Loucy (cell line): ENCODE results near the gene NID2.

Experiments used
- H2AFZ ChIP-seq: fragments of 200-600 bp; sonication (generic); 2 replicates; pipeline ENCODE4 v1.6.0; 2016; ENCODE audit warnings: antibody characterized with exemption, mild to moderate bottlenecking, low read length, moderate library complexity
- H3F3A ChIP-seq: fragments of 200-600 bp; 2 replicates; pipeline ENCODE4 v1.6.0; 2016; ENCODE audit warnings: antibody characterized with exemption, low read depth, mild to moderate bottlenecking
- H3K27me3 ChIP-seq: fragments of 200-600 bp; sonication (generic); 2 replicates; pipeline ENCODE4 v1.6.1; 2014; ENCODE audit warnings: low read length, mild to moderate bottlenecking; ENCODE audit not compliant: insufficient read depth, poor library complexity, severe bottlenecking
- H3K36me3 ChIP-seq: fragments of 200-600 bp; sonication (generic); 2 replicates; pipeline ENCODE4 v1.6.1; 2016; ENCODE audit warnings: low read length; ENCODE audit not compliant: insufficient read depth
- H3K4me1 ChIP-seq: fragments of 200-600 bp; sonication (generic); 2 replicates; pipeline ENCODE4 v1.5.1; 2014; ENCODE audit warnings: low read length, mild to moderate bottlenecking; ENCODE audit not compliant: insufficient read depth, poor library complexity, severe bottlenecking
- H3K4me2 ChIP-seq: fragments of 200-600 bp; sonication (generic); 2 replicates; pipeline ENCODE4 v1.6.0; 2014; ENCODE audit warnings: antibody characterized with exemption, low read length, low read depth, mild to moderate bottlenecking; ENCODE audit not compliant: poor library complexity, severe bottlenecking
- H3K4me3 ChIP-seq: fragments of 200-600 bp; sonication (generic); 2 replicates; pipeline ENCODE4 v1.5.1; 2014; ENCODE audit warnings: low read length, mild to moderate bottlenecking, mixed read lengths; ENCODE audit not compliant: poor library complexity, severe bottlenecking
- H3K79me2 ChIP-seq: fragments of 200-600 bp; sonication (generic); 2 replicates; pipeline ENCODE4 v1.6.1; 2014; ENCODE audit warnings: low read length; ENCODE audit not compliant: insufficient read depth
- H3K9ac ChIP-seq: fragments of 200-600 bp; sonication (generic); 2 replicates; pipeline ENCODE4 v1.6.0; 2014; ENCODE audit warnings: mild to moderate bottlenecking, low read depth, low read length, moderate library complexity; ENCODE audit not compliant: poor library complexity, severe bottlenecking
- H3K9me2 ChIP-seq: fragments of 200-600 bp; sonication (generic); replicated peaks from 2 replicates; pipeline ENCODE4 v1.6.1; 2016; ENCODE audit warnings: low read depth, low read length, mixed read lengths
- H3K9me3 ChIP-seq: fragments of 200-600 bp; sonication (generic); 2 replicates; pipeline ENCODE4 v1.6.1; 2014; ENCODE audit warnings: mild to moderate bottlenecking, antibody characterized with exemption, low read length, low read depth; ENCODE audit not compliant: insufficient read depth
- H4K20me1 ChIP-seq: fragments of 200-600 bp; sonication (generic); 2 replicates; pipeline ENCODE4 v1.6.0; 2014; ENCODE audit warnings: antibody characterized with exemption, low read length, mild to moderate bottlenecking; ENCODE audit not compliant: insufficient read depth, poor library complexity, severe bottlenecking
- EZH2phosphoT487 ChIP-seq: fragments of 200-600 bp; IDR thresholded peaks from 2 replicates; pipeline ENCODE4 v1.6.1; 2018; ENCODE audit warnings: antibody characterized with exemption, mild to moderate bottlenecking, moderate library complexity, borderline replicate concordance
- TF ChIP-seq, protein P1 (sequence below): fragments of 200-600 bp; sonication (generic); conservative IDR thresholded peaks from 2 replicates; pipeline ENCODE4 v1.5.1; 2014; ENCODE audit warnings: mild to moderate bottlenecking, antibody characterized with exemption, low read length

The NID2 gene

DNA sequence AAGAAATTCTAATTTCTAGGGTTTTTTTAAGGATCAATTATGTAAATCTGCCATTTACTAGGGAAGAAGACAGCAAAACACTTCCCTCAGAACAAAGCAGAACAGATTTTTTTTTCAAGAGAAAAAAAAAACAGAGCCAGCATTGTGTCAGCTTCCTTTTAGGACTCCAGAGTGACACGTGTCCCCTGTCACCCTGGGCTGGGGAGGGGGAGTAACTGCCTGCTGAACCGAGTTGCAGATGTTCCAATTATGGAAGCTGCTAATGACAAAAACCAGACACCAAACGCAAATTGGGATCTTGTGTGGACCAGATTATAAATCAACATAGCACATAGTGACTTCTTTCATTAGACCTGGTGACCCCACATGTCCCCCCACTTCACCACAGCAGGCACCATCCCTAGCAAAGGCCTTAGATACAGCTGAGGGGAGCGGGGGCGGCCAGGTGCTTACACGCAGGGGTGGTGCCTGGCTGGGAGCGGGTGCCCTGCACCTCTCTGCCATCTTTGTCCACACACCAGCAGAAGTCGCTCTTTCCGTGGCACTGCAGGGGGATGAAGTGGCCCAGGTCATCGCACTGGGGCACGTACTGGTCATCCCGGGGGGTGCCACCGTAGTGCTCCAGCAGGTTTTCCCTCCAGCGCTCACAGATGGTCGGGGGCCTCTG lies 54.1 kb downstream of the NID2 start:
- no peaks in the 10 kb centered on the region for H3K4me1 ChIP-seq
- no peaks in the 10 kb centered on the region for H3F3A ChIP-seq
- no peaks in the 10 kb centered on the region for H3K9me3 ChIP-seq
- H3K79me2 ChIP-seq, result no peaks in the 10 kb centered on the region
- H3K9ac ChIP-seq, result no peak overlapping the region
- no peaks in the 10 kb centered on the region for H3K27me3 ChIP-seq
- H3K9me2 ChIP-seq, result no peaks in the 10 kb centered on the region
- TF ChIP-seq, protein P1, sequence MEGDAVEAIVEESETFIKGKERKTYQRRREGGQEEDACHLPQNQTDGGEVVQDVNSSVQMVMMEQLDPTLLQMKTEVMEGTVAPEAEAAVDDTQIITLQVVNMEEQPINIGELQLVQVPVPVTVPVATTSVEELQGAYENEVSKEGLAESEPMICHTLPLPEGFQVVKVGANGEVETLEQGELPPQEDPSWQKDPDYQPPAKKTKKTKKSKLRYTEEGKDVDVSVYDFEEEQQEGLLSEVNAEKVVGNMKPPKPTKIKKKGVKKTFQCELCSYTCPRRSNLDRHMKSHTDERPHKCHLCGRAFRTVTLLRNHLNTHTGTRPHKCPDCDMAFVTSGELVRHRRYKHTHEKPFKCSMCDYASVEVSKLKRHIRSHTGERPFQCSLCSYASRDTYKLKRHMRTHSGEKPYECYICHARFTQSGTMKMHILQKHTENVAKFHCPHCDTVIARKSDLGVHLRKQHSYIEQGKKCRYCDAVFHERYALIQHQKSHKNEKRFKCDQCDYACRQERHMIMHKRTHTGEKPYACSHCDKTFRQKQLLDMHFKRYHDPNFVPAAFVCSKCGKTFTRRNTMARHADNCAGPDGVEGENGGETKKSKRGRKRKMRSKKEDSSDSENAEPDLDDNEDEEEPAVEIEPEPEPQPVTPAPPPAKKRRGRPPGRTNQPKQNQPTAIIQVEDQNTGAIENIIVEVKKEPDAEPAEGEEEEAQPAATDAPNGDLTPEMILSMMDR, result no peak
- no peak for TF ChIP-seq EZH2phosphoT487
- no peaks in the 10 kb centered on the region for H4K20me1 ChIP-seq
- no peak overlapping the region for H3K4me3 ChIP-seq
- no peak overlapping the region for H2AFZ ChIP-seq
- H3K36me3 ChIP-seq, result peaks cover 25% of the 10 kb centered on the region; the same call in 1 of the 2 replicates
- H3K4me2 ChIP-seq, result no peak overlapping the region

DNA sequence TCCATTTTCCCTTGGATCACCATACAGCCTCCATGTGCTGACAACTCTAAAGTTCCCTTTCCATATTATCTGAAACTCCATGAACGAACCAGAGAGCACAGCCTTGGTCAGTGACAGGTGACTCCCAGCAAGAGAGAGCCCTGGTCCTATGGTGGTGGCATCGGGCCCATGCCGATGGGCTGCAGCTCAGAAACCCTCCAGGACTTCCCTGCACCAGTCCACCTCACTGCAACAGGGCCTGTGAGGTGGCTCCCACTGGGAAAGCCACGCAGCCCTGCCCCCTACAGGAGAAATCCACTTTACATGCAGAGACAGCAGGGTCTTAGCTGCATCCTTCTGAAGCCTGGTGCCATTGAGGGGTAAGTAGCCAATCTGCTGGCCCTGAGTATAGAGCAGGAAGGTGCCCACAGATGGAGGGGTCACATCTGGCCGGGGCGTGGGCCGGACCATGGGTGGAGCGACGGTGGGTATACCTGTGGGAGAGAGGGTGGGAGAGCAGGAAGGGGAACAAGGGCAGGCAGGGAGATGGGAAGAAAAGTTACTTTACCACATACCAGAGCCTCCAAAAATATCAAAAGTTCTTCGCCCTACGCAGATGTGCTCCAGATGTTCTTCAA lies 54.8 kb downstream of the NID2 start:
- TF ChIP-seq EZH2phosphoT487, result no peak
- TF ChIP-seq, protein P1, result peak; percentile 52
- no peaks in the 10 kb centered on the region for H3K9me3 ChIP-seq
- H3K79me2 ChIP-seq, result no peaks in the 10 kb centered on the region
- no peaks in the 10 kb centered on the region for H3K4me1 ChIP-seq
- no peaks in the 10 kb centered on the region for H3K27me3 ChIP-seq
- H2AFZ ChIP-seq, result no peak overlapping the region
- no peak overlapping the region for H3K4me2 ChIP-seq
- H4K20me1 ChIP-seq, result no peaks in the 10 kb centered on the region
- no peak overlapping the region for H3K9ac ChIP-seq
- no peaks in the 10 kb centered on the region for H3F3A ChIP-seq
- no peak overlapping the region for H3K4me3 ChIP-seq
- no peaks in the 10 kb centered on the region for H3K9me2 ChIP-seq
- peaks cover 32% of the 10 kb centered on the region; the same call in 1 of the 2 replicates for H3K36me3 ChIP-seq

DNA sequence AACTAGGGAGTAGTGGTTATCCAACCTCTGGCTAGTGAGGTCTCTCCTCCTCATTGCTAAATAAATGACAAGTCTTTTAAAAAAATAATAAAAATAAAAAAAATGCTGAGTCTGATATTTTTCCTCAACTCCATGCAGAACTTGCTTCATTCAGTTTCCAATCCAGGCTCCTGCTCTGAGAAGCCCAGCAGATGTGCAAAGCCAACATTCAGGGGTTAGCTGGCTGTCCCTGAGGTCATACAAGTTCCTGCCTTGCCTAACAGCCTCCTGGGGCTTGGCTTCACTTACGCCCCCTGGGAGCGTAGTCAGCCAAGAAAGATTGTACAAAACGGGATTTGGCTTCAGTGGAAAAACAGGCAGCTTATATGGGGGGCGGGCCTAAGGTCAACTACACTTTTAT lies 56.2 kb downstream of the NID2 start:
- Histone ChIP-seq H3K4me2 (no peak overlapping the region), H3K4me1 (no peaks in the 10 kb centered on the region)

More for the DNA sequence above, 56.2 kb downstream of the NID2 start:
- Histone ChIP-seq H3K36me3 (peaks cover 46% of the 10 kb centered on the region; the same call in 1 of the 2 replicates), H3K79me2 (peaks cover 3% of the 10 kb centered on the region; the same call in 1 of the 2 replicates), H4K20me1 (no peaks in the 10 kb centered on the region), H3K4me3 (no peak overlapping the region), H3F3A (no peaks in the 10 kb centered on the region), H3K27me3 (no peaks in the 10 kb centered on the region), H3K9me3 (no peaks in the 10 kb centered on the region), H3K9ac (no peak overlapping the region), H3K9me2 (no peaks in the 10 kb centered on the region), H2AFZ (no peak overlapping the region)
- TF ChIP-seq EZH2phosphoT487, result no peak
- TF ChIP-seq, protein P1, result no peak
